ENCODE measurements around the gene HNRNPA1. TPM values are rescaled to one million over a fixed set of nuclear protein-coding genes. Genes with fewer than 3 reads are reported as not detected.

Gene HNRNPA1
- total and polyA plus RNA-seq, 2 of the 4 experiments (the other 2 are of a cell fraction) = 747 to 1,409 TPM

GRCh38 chr12:54272214-54272613, 8.3 kb upstream of the HNRNPA1 start:
- Histone ChIP-seq H2AK5ac (ENCODE audit: low read depth, low read length) (no peak overlapping the region), H3K18ac (ENCODE audit: low read depth, low read length) (no peak overlapping the region), H2AK9ac (replicated peaks; ENCODE audit: low read depth, low read length, poor library complexity) (no peak overlapping the region), H4K91ac (ENCODE audit: insufficient read depth, low read depth, low read length) (no peak overlapping the region), H3K14ac (replicated peaks; ENCODE audit: low read depth, low read length) (no peak overlapping the region), H4K5ac (ENCODE audit: low read depth, low read length) (no peak overlapping the region), H2BK120ac (ENCODE audit: low read depth, low read length) (no peak overlapping the region), H3K27ac (ENCODE audit: insufficient read depth, low read length) (no peak overlapping the region), H3K4me2 (ENCODE audit: low read depth, low read length) (no peak overlapping the region), H3K79me1 (ENCODE audit: low read depth in 1 of 2, low read length in 2 of 2) (peaks cover 36 to 55% of the 10 kb centered on the region in 2 experiments), H3K36me3 (ENCODE audit: control insufficient read depth, insufficient read depth, low read length) (peaks cover 4% of the 10 kb centered on the region; the same call in 1 of the 2 replicates), H3K56ac (ENCODE audit: extremely low read depth, insufficient read depth, low read length) (no peak overlapping the region), H3K27me3 (ENCODE audit: control insufficient read depth, insufficient read depth, low read length) (no peaks in the 10 kb centered on the region), H2AFZ (replicated peaks; ENCODE audit: low read length, poor library complexity) (no peak overlapping the region), H2BK15ac (ENCODE audit: low read depth, low read length) (no peak overlapping the region), H3K4me1 (ENCODE audit: control insufficient read depth, insufficient read depth, low read length) (no peaks in the 10 kb centered on the region), H3K4me3 (ENCODE audit: insufficient read depth, low read depth, low read length) (no peak overlapping the region), H4K20me1 (ENCODE audit: insufficient read depth, low read length) (no peaks in the 10 kb centered on the region), H2BK20ac (ENCODE audit: low read depth, low read length) (no peak overlapping the region), H3K23ac (ENCODE audit: low read depth, low read length) (no peak overlapping the region), H2BK5ac (ENCODE audit: low read depth, low read length, poor library complexity, severe bottlenecking) (no peak overlapping the region), H3K4ac (ENCODE audit: low read depth, low read length) (no peak overlapping the region), H3K9me1 (ENCODE audit: insufficient read depth, low read length) (no peaks in the 10 kb centered on the region), H3K9me3 (ENCODE audit: control insufficient read depth, insufficient read depth, low read length) (no peaks in the 10 kb centered on the region), H3K9ac (ENCODE audit: low read depth, low read length) (no peak overlapping the region), H4K8ac (ENCODE audit: low read depth in 2 of 2, low read length in 2 of 2) (no peak overlapping the region)
- CTCF ChIA-PET = interaction anchor here (2.1 kb wide), 1 partner anchor 20 kb away, joined by 5 read pairs; no protein-coding TSS in a partner anchor
- POLR2A ChIA-PET (ENCODE audit: unreplicated experiment) = no interaction called here
- TF ChIP-seq MAFK (IDR thresholded peaks at IDR 0.05; ENCODE audit: low read depth, low read length) (no peak), ELK1 (IDR thresholded peaks at IDR 0.05; ENCODE audit: borderline replicate concordance, low read depth, low read length) (no peak), RCOR1 (IDR thresholded peaks at IDR 0.05; ENCODE audit: insufficient replicate concordance, low read length) (no peak), FOS (IDR thresholded peaks at IDR 0.05; ENCODE audit: low read depth, low read length) (no peak), NFE2L2 (IDR thresholded peaks at IDR 0.05; ENCODE audit: low read depth, low read length) (no peak), BHLHE40 (IDR thresholded peaks at IDR 0.05; ENCODE audit: low read depth, low read length) (no peak), CHD1 (IDR thresholded peaks at IDR 0.05; ENCODE audit: low read depth, low read length) (no peak), CTCF (conservative IDR thresholded peaks at IDR 0.05; ENCODE audit: low read depth, low read length) (no peak), POLR2A (IDR thresholded peaks at IDR 0.05; ENCODE audit: low read depth, low read length) (no peak), RAD21 (IDR thresholded peaks at IDR 0.05; ENCODE audit: low read length) (no peak), MAZ (IDR thresholded peaks at IDR 0.05; ENCODE audit: borderline replicate concordance, low read depth, low read length) (no peak), SMC3 (IDR thresholded peaks at IDR 0.05; ENCODE audit: low read depth, low read length) (no peak), MXI1 (IDR thresholded peaks at IDR 0.05; ENCODE audit: borderline replicate concordance, low read depth, low read length) (no peak), CEBPB (IDR thresholded peaks at IDR 0.05; ENCODE audit: low read depth, low read length) (no peak), RFX5 (IDR thresholded peaks at IDR 0.05; ENCODE audit: low read depth, low read length) (no peak)
- TF ChIP-seq, protein P1, sequence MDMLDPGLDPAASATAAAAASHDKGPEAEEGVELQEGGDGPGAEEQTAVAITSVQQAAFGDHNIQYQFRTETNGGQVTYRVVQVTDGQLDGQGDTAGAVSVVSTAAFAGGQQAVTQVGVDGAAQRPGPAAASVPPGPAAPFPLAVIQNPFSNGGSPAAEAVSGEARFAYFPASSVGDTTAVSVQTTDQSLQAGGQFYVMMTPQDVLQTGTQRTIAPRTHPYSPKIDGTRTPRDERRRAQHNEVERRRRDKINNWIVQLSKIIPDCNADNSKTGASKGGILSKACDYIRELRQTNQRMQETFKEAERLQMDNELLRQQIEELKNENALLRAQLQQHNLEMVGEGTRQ (IDR thresholded peaks at IDR 0.05; ENCODE audit: low read depth, low read length) = no peak
- no peak for ATAC-seq (ENCODE audit: low read depth)
- in situ Hi-C loops (cut with MboI; ENCODE audit: low sequenced_read_pairs) (no loop called here), intact Hi-C loops (cut with micrococcal nuclease) (no loop called here), dilution Hi-C loops (cut with HindIII; ENCODE audit: low sequenced_read_pairs, unreplicated experiment) (no loop called here)
- no peak for DNase-seq
- no CpG with 5 or more reads among the region's 1 CpG for WGBS, 2 experiments (ENCODE audit: extremely low coverage in 2 of 2, insufficient read length in 1 of 2)
- no TSS peak for BruUV-seq (replicated peaks)

All from IMR-90 (cell line).